Brain microvascular endothelial cell (primary cell): ENCODE measurements around the gene LDLRAD4.

Experiments
- DNase-seq: peaks from one replicate; pipeline ENCODE4 v3.0.0-alpha.2; 2020
- H3K27ac ChIP-seq: fragments of 250-450 bp; sonication (Bioruptor Pico); 2 replicates; pipeline ENCODE4 v1.5.1; 2020; ENCODE audit warnings: mild to moderate bottlenecking, moderate library complexity
- H3K27me3 ChIP-seq: fragments of 250-450 bp; sonication (Bioruptor Pico); replicated peaks from 2 replicates; pipeline ENCODE4 v1.5.1; 2020; ENCODE audit warnings: mild to moderate bottlenecking
- H3K36me3 ChIP-seq: fragments of 250-450 bp; sonication (Bioruptor Pico); replicated peaks from 2 replicates; pipeline ENCODE4 v1.5.1; 2020; ENCODE audit warnings: mild to moderate bottlenecking
- H3K4me3 ChIP-seq: 2 replicates; pipeline ENCODE4 v1.5.1; 2011; ENCODE audit warnings: low read depth, mild to moderate bottlenecking, control low read depth, low read length, moderate library complexity
- CTCF ChIP-seq: IDR thresholded peaks from 2 replicates; pipeline ENCODE4 v1.5.1; 2011; ENCODE audit warnings: low read depth, mild to moderate bottlenecking, moderate library complexity, low read length, control low read depth, inconsistent platforms; ENCODE audit errors: missing control alignments
- in situ Hi-C: cut with HindIII; loops from 2 replicates; pipeline ENCODE4 v1.10.0; 2017; ENCODE audit warnings: low sequenced_read_pairs, low pct_ligation_motif_present

LDLRAD4 gene

GRCh38 chr18:13480571-13481255 lies 262.2 kb downstream of the LDLRAD4 start:
- no peak for DNase-seq
- Histone ChIP-seq H3K27ac (no peak overlapping the region), H3K36me3 (no peaks in the 10 kb centered on the region), H3K27me3 (no peaks in the 10 kb centered on the region), H3K4me3 (no peak overlapping the region)
- TF ChIP-seq CTCF: no peak
- in situ Hi-C loops: no loop called here

- in situ Hi-C loops: no loop called here
- Histone ChIP-seq H3K36me3 (no peaks in the 10 kb centered on the region), H3K27ac (no peak overlapping the region), H3K4me3 (no peak overlapping the region), H3K27me3 (no peaks in the 10 kb centered on the region)
- no peak for TF ChIP-seq CTCF
- DNase-seq: no peak
Observed at GRCh38 chr18:13481331-13481730, 262.8 kb downstream of the LDLRAD4 start.

GRCh38 chr18:13481820-13482617 lies 263.5 kb downstream of the LDLRAD4 start:
- Histone ChIP-seq H3K27ac (no peak overlapping the region), H3K27me3 (no peaks in the 10 kb centered on the region), H3K36me3 (no peaks in the 10 kb centered on the region), H3K4me3 (no peak overlapping the region)
- no peak for DNase-seq
- TF ChIP-seq CTCF: no peak
- in situ Hi-C loops: no loop called here

- Histone ChIP-seq H3K36me3 (no peaks in the 10 kb centered on the region), H3K27me3 (no peaks in the 10 kb centered on the region), H3K4me3 (no peak overlapping the region), H3K27ac (no peak overlapping the region)
- no peak for DNase-seq
- in situ Hi-C loops: no loop called here
- TF ChIP-seq CTCF: no peak
Observed at GRCh38 chr18:13482618-13482945, 264.0 kb downstream of the LDLRAD4 start.

GRCh38 chr18:13483316-13484270 lies 265.0 kb downstream of the LDLRAD4 start:
- Histone ChIP-seq H3K4me3 (no peak overlapping the region), H3K27ac (no peak overlapping the region), H3K27me3 (no peaks in the 10 kb centered on the region), H3K36me3 (no peaks in the 10 kb centered on the region)
- no peak for TF ChIP-seq CTCF
- in situ Hi-C loops: no loop called here
- no peak for DNase-seq
